Hepatocyte (in vitro differentiated cells): Measurements from ENCODE around the gene CFAP77. TPM values are rescaled to one million over a fixed set of nuclear protein-coding genes. Genes with fewer than 3 reads are reported as not detected.

ENCODE experiments used
- DNase-seq: peaks from one replicate; pipeline ENCODE4 v3.0.0-alpha.2; 2016; ENCODE audit warnings: low spot score
- H2AFZ ChIP-seq: fragments of 200-600 bp; sonication (generic); 2 replicates; pipeline ENCODE4 v1.6.0; 2016; ENCODE audit warnings: antibody characterized with exemption, mild to moderate bottlenecking
- H3K27ac ChIP-seq: fragments of 200-600 bp; sonication (generic); 2 replicates; pipeline ENCODE4 v1.5.1; 2016; ENCODE audit warnings: mild to moderate bottlenecking
- H3K27me3 ChIP-seq: fragments of 200-600 bp; sonication (generic); 2 replicates; pipeline ENCODE4 v1.6.1; 2016
- H3K36me3 ChIP-seq: fragments of 200-600 bp; sonication (generic); replicated peaks from 2 replicates; pipeline ENCODE4 v1.5.1; 2016; ENCODE audit warnings: low read depth; ENCODE audit not compliant: insufficient read depth
- H3K4me1 ChIP-seq: fragments of 200-600 bp; sonication (generic); 2 replicates; pipeline ENCODE4 v1.5.1; 2016; ENCODE audit warnings: mild to moderate bottlenecking, moderate library complexity; ENCODE audit not compliant: insufficient read depth
- H3K4me2 ChIP-seq: fragments of 200-600 bp; sonication (generic); 2 replicates; pipeline ENCODE4 v1.6.0; 2016
- H3K4me3 ChIP-seq: fragments of 200-600 bp; sonication (generic); 2 replicates; pipeline ENCODE4 v1.5.1; 2016; ENCODE audit warnings: mild to moderate bottlenecking
- H3K79me2 ChIP-seq: fragments of 200-600 bp; sonication (generic); 2 replicates; pipeline ENCODE4 v1.6.0; 2017; ENCODE audit warnings: mild to moderate bottlenecking
- H3K9me2 ChIP-seq: fragments of 200-600 bp; sonication (generic); replicated peaks from 2 replicates; pipeline ENCODE4 v1.6.0; 2017; ENCODE audit warnings: mild to moderate bottlenecking; ENCODE audit not compliant: insufficient read depth
- H3K9me3 ChIP-seq: fragments of 200-600 bp; sonication (generic); 2 replicates; pipeline ENCODE4 v1.5.1; 2016; ENCODE audit warnings: low read depth, mild to moderate bottlenecking
- H4K20me1 ChIP-seq: fragments of 200-600 bp; sonication (generic); 2 replicates; pipeline ENCODE4 v1.6.0; 2016; ENCODE audit warnings: mild to moderate bottlenecking; ENCODE audit not compliant: insufficient read depth, poor library complexity, severe bottlenecking
- CTCF ChIP-seq: fragments of 200-600 bp; sonication (generic); IDR thresholded peaks from 2 replicates; pipeline ENCODE4 v1.5.1; 2016; ENCODE audit warnings: antibody characterized with exemption, mild to moderate bottlenecking; ENCODE audit not compliant: poor library complexity
- EZH2 ChIP-seq: fragments of 200-600 bp; sonication (generic); IDR thresholded peaks from 2 replicates; pipeline ENCODE4 v1.6.1; 2016; ENCODE audit warnings: antibody characterized with exemption, mild to moderate bottlenecking, borderline replicate concordance
- EZH2phosphoT487 ChIP-seq: fragments of 200-600 bp; sonication (generic); IDR thresholded peaks from one replicate; pipeline ENCODE4 v1.6.1; 2018; ENCODE audit warnings: antibody characterized with exemption, mild to moderate bottlenecking, low read depth, moderate library complexity; ENCODE audit not compliant: unreplicated experiment, severe bottlenecking
- WGBS: methylation state at CpG from one replicate; pipeline ENCODE4 v1.1.6; 2016; ENCODE audit warnings: low lambda C conversion rate; ENCODE audit errors: missing lambda C conversion rate; 5-methylcytosine and 5-hydroxymethylcytosine counted together
- polyA plus RNA-seq: library from polyadenylated mRNA; unstranded; fragments of >200 nt; fragmentation: Nextera tagmentation; extraction: Ambion mirVana; gene quantifications from 2 replicates; pipeline ENCODE4 v1.2.1, GENCODE V29; 2016
- total RNA-seq: library from RNA; depleted of rRNA; stranded (reverse); fragments of >200 nt; gene quantifications from 2 replicates; pipeline ENCODE4 v1.2.3, GENCODE V29; 2014

Gene CFAP77
- total and polyA plus RNA-seq, 2 experiments from 2014 or later: 0.70 to 1.2 TPM

- WGBS: 85% methylated on average over 15 of the region's 15 CpGs
- no peaks in the 10 kb centered on the region for H3K79me2 ChIP-seq
- H3K27me3 ChIP-seq: peaks cover 25% of the 10 kb centered on the region
- no peaks in the 10 kb centered on the region for H4K20me1 ChIP-seq
- no peak overlapping the region for H3K4me2 ChIP-seq
- DNase-seq: no peak
- no peaks in the 10 kb centered on the region for H3K9me2 ChIP-seq
- TF ChIP-seq CTCF (no peak), EZH2 (no peak)
- H3K4me3 ChIP-seq: no peak overlapping the region
- H3K36me3 ChIP-seq: no peaks in the 10 kb centered on the region
- no peaks in the 10 kb centered on the region for H3K4me1 ChIP-seq
- no peaks in the 10 kb centered on the region for H3K9me3 ChIP-seq
- H2AFZ ChIP-seq: no peak overlapping the region
- no peak overlapping the region for H3K27ac ChIP-seq
Observed at GRCh38 chr9:132571806-132572600, 162.0 kb downstream of the CFAP77 start.

- peaks cover 33% of the 10 kb centered on the region for H3K27me3 ChIP-seq
- no peaks in the 10 kb centered on the region for H4K20me1 ChIP-seq
- TF ChIP-seq EZH2: no peak
- TF ChIP-seq EZH2phosphoT487: no peak
- TF ChIP-seq CTCF: no peak
- H3K4me2 ChIP-seq: no peak overlapping the region
- no peak overlapping the region for H3K27ac ChIP-seq
- WGBS: 37% methylated on average over 8 of the region's 8 CpGs
- no peaks in the 10 kb centered on the region for H3K36me3 ChIP-seq
- H3K4me1 ChIP-seq: no peaks in the 10 kb centered on the region
- H2AFZ ChIP-seq: no peak overlapping the region
- H3K9me2 ChIP-seq: no peaks in the 10 kb centered on the region
- no peak overlapping the region for H3K4me3 ChIP-seq
- H3K79me2 ChIP-seq: no peaks in the 10 kb centered on the region
- H3K9me3 ChIP-seq: no peaks in the 10 kb centered on the region
- no peak for DNase-seq
Observed at GRCh38 chr9:132572921-132573320, 162.9 kb downstream of the CFAP77 start.

GRCh38 chr9:132575005-132575609 lies 165.1 kb downstream of the CFAP77 start:
- no peaks in the 10 kb centered on the region for H3K4me1 ChIP-seq
- H3K9me2 ChIP-seq: no peaks in the 10 kb centered on the region
- no peaks in the 10 kb centered on the region for H3K9me3 ChIP-seq
- WGBS: 17% methylated on average over 14 of the region's 16 CpGs
- peaks cover 55% of the 10 kb centered on the region for H3K27me3 ChIP-seq
- H3K27ac ChIP-seq: no peak overlapping the region
- no peaks in the 10 kb centered on the region for H3K79me2 ChIP-seq
- peak; percentile 88 for DNase-seq
- H3K36me3 ChIP-seq: no peaks in the 10 kb centered on the region
- no peak overlapping the region for H3K4me3 ChIP-seq
- no peak overlapping the region for H2AFZ ChIP-seq
- no peak overlapping the region for H3K4me2 ChIP-seq
- no peaks in the 10 kb centered on the region for H4K20me1 ChIP-seq
- TF ChIP-seq CTCF (peak; percentile 81), EZH2phosphoT487 (no peak)
